RWPE2 (cell line): ENCODE results near the gene GIGYF1.

Experiments
- ATAC-seq: fragments of 200-7000 bp; cut with Tn5 transposase; 3 replicates; pipeline ENCODE4 v1.9.1; 2021; ENCODE audit warnings: low read depth
- DNase-seq: peaks from one replicate; pipeline ENCODE4 v3.0.0-alpha.2; 2020; ENCODE audit warnings: low spot score
- H3K27ac ChIP-seq: fragments of 450-650 bp; 2 replicates; pipeline ENCODE4 v1.5.1; 2017; ENCODE audit warnings: mild to moderate bottlenecking; ENCODE audit not compliant: poor library complexity, severe bottlenecking
- H3K27me3 ChIP-seq: fragments of 250-450 bp; sonication (Bioruptor Pico); 2 replicates; pipeline ENCODE4 v1.5.1; 2021; ENCODE audit warnings: mild to moderate bottlenecking, moderate library complexity; ENCODE audit not compliant: insufficient read depth, poor library complexity, severe bottlenecking
- H3K36me3 ChIP-seq: fragments of 250-450 bp; sonication (Bioruptor Pico); 2 replicates; pipeline ENCODE4 v1.5.1; 2020; ENCODE audit warnings: low read depth, mild to moderate bottlenecking, moderate library complexity
- H3K4me1 ChIP-seq: fragments of 250-450 bp; sonication (Bioruptor Pico); 2 replicates; pipeline ENCODE4 v1.5.1; 2021; ENCODE audit warnings: mild to moderate bottlenecking, moderate library complexity; ENCODE audit not compliant: insufficient read depth, poor library complexity, severe bottlenecking
- H3K4me3 ChIP-seq: fragments of 250-450 bp; sonication (Bioruptor Pico); 2 replicates; pipeline ENCODE4 v1.5.1; 2021; ENCODE audit warnings: mild to moderate bottlenecking, moderate library complexity; ENCODE audit not compliant: severe bottlenecking
- H3K9me3 ChIP-seq: fragments of 250-450 bp; sonication (Bioruptor Pico); 2 replicates; pipeline ENCODE4 v1.5.1; 2021; ENCODE audit warnings: mild to moderate bottlenecking, moderate library complexity; ENCODE audit not compliant: severe bottlenecking
- TF ChIP-seq, protein P1 (sequence below): fragments of 450-650 bp; IDR thresholded peaks from one replicate; pipeline ENCODE4 v1.5.1; 2017; ENCODE audit warnings: mild to moderate bottlenecking, moderate library complexity; ENCODE audit not compliant: poor library complexity, severe bottlenecking

Gene GIGYF1

DNA sequence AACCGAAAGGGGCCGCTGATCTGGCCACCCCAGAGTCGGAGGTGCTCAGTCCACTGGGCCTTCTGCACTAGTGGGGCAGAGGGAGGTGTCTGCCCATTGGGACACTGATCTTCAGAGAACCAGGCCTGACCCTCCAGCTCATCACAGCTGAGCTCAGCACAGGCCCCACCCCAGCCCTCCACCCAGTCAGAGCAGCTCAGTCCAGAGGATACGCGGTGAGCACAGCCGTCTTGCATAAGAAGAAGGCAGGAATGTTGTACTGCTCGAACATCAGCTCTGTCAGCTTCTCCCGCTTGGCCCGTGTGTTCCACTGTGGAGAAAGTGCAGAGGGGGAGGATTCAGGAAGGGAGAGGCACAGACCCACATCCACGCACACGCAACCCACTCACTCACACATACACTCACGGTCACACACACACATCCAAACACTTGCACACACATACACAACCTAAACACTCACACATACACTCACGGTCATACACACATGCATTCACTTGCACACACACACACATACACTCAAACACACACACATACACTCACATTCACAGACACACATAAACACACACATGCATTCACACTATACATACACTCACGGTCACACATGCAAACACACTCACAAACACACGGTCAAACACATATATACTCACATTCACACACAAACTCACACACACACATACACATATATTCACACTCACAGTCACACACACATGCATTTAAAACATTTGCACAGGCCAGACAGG, 44.1 kb downstream of the GIGYF1 start:
- Histone ChIP-seq H3K4me3 (no peak overlapping the region), H3K9me3 (no peaks in the 10 kb centered on the region), H3K27me3 (peaks cover 9% of the 10 kb centered on the region), H3K27ac (no peak overlapping the region), H3K36me3 (no peaks in the 10 kb centered on the region), H3K4me1 (no peaks in the 10 kb centered on the region)
- DNase-seq (no peak), ATAC-seq (peak; percentile 77)
- TF ChIP-seq, protein P1, sequence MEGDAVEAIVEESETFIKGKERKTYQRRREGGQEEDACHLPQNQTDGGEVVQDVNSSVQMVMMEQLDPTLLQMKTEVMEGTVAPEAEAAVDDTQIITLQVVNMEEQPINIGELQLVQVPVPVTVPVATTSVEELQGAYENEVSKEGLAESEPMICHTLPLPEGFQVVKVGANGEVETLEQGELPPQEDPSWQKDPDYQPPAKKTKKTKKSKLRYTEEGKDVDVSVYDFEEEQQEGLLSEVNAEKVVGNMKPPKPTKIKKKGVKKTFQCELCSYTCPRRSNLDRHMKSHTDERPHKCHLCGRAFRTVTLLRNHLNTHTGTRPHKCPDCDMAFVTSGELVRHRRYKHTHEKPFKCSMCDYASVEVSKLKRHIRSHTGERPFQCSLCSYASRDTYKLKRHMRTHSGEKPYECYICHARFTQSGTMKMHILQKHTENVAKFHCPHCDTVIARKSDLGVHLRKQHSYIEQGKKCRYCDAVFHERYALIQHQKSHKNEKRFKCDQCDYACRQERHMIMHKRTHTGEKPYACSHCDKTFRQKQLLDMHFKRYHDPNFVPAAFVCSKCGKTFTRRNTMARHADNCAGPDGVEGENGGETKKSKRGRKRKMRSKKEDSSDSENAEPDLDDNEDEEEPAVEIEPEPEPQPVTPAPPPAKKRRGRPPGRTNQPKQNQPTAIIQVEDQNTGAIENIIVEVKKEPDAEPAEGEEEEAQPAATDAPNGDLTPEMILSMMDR: no peak

GRCh38 chr7:100642534-100642907, 51.5 kb downstream of the GIGYF1 start:
- no peaks in the 10 kb centered on the region for H3K4me1 ChIP-seq
- peak; percentile 59; the same call in 2 of the 3 replicates for ATAC-seq

DNA sequence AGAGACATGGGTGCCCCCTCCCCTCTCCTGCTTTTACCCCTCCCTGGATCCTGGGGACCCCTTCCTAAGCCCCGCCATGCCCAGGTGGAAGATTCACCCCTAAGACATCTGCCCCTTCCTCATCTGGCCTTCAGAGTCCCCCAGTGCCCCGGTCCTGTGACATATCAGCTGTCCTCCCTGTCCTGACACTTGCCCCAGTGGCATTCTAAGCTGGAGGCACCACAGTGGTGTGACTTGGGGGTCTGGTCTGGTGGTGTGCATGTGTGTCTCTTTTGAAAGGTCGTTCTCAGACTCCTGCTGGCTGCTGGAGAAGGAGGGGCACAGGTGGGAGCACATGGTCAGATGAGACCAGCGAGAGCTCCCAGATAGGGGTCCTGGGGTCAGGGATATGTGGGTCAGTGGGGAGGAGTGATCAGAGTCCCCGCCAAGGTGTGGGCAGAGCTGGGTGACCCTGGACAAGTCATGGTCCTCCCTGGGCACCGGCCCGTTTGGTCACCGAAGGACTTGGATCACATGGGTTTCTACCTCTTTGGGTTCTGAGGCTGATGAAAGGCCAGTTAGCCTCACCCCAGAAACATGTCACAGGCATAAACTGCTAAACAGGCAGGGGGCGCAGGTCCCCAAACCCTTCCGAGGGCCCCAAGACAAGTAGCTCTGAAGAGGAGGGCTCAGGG, 52.1 kb downstream of the GIGYF1 start:
- TF ChIP-seq, protein P1: no peak
- no peak overlapping the region for H3K4me3 ChIP-seq
- H3K27me3 ChIP-seq: no peaks in the 10 kb centered on the region
- H3K4me1 ChIP-seq: no peaks in the 10 kb centered on the region
- H3K36me3 ChIP-seq: no peaks in the 10 kb centered on the region
- no peak for ATAC-seq
- H3K9me3 ChIP-seq: no peaks in the 10 kb centered on the region
- H3K27ac ChIP-seq: no peak overlapping the region
- no peak for DNase-seq

More at GRCh38 chr7:100642534-100642907, 51.5 kb downstream of the GIGYF1 start:
- Histone ChIP-seq H3K27me3 (no peaks in the 10 kb centered on the region), H3K36me3 (no peaks in the 10 kb centered on the region), H3K9me3 (no peaks in the 10 kb centered on the region), H3K4me3 (no peak overlapping the region), H3K27ac (no peak overlapping the region)
- TF ChIP-seq, protein P1: no peak
- DNase-seq: no peak

- TF ChIP-seq, protein P1: no peak
- Histone ChIP-seq H3K4me1 (no peaks in the 10 kb centered on the region), H3K27me3 (no peaks in the 10 kb centered on the region), H3K9me3 (no peaks in the 10 kb centered on the region), H3K36me3 (no peaks in the 10 kb centered on the region), H3K27ac (no peak within 1 kb of the TSS), H3K4me3 (no peak within 1 kb of the TSS)
- DNase-seq (no peak), ATAC-seq (no peak)
Measured at GRCh38 chr7:100641463-100641859, 52.6 kb downstream of the GIGYF1 start, which contains the start of gene TFR2. Gene TFR2, minus strand, starts transcription at chr7:100641552. Its CDS starts 43 bp downstream, at chr7:100641509.
